AG10803 (cell line): ENCODE measurements around the gene MT2A.

Source experiments
- DNase-seq: peaks from one replicate; pipeline ENCODE4 v3.0.0; 2010; ENCODE audit warnings: low read depth
- H3K4me3 ChIP-seq: 2 replicates; pipeline ENCODE4 v1.5.1; 2011; ENCODE audit warnings: mild to moderate bottlenecking, low read length, control low read depth
- CTCF ChIP-seq: conservative IDR thresholded peaks from 2 replicates; pipeline ENCODE4 v1.5.1; 2011; ENCODE audit warnings: mild to moderate bottlenecking, low read length, control low read depth, inconsistent platforms

MT2A gene

GRCh38 chr16:56643080-56643778 is 34.8 kb downstream of the MT2A start:
- DNase-seq: peak; percentile 38

GRCh38 chr16:56643833-56644232 is 35.4 kb downstream of the MT2A start:
- DNase-seq: no peak
- no peak for TF ChIP-seq CTCF
- H3K4me3 ChIP-seq: peak overlapping the region; percentile 46

More at GRCh38 chr16:56643080-56643778, 34.8 kb downstream of the MT2A start:
- peak overlapping the region; percentile 46 for H3K4me3 ChIP-seq
- peak; percentile 31 for TF ChIP-seq CTCF

GRCh38 chr16:56645311-56645710 is 36.9 kb downstream of the MT2A start:
- H3K4me3 ChIP-seq: no peak overlapping the region
- DNase-seq: no peak
- no peak for TF ChIP-seq CTCF

- no peak for DNase-seq
- no peak for TF ChIP-seq CTCF
- H3K4me3 ChIP-seq: no peak overlapping the region
Observed at GRCh38 chr16:56645838-56646237, 37.5 kb downstream of the MT2A start.

GRCh38 chr16:56647641-56648431 is 39.5 kb downstream of the MT2A start:
- no peak for DNase-seq
- TF ChIP-seq CTCF: no peak
- no peak overlapping the region for H3K4me3 ChIP-seq

- no peak for DNase-seq
- TF ChIP-seq CTCF: no peak
- H3K4me3 ChIP-seq: no peak overlapping the region
Observed at GRCh38 chr16:56649271-56649670, 40.9 kb downstream of the MT2A start.

- H3K4me3 ChIP-seq: no peak overlapping the region
- no peak for TF ChIP-seq CTCF
- DNase-seq: no peak
Observed at GRCh38 chr16:56649820-56650219, 41.4 kb downstream of the MT2A start.
